ENCODE results near the gene ARVCF.

The ARVCF gene

GRCh38 chr22:20044495-20045151 is 28.0 kb upstream of the ARVCF start:
- Mint-ChIP-seq H3K4me1 (no peaks in the 10 kb centered on the region), H3K27ac (no peak overlapping the region), H3K27me3 (ENCODE audit: low read depth, poor library complexity) (peaks cover 9% of the 10 kb centered on the region), H3K36me3 (ENCODE audit: low read depth) (peaks cover 24% of the 10 kb centered on the region), H3K9me3 (peaks cover 18% of the 10 kb centered on the region), H3K4me3 (no peak overlapping the region)
- DNase-seq, result no peak
- no peak for TF ChIP-seq CTCF (IDR thresholded peaks at IDR 0.05)

GRCh38 chr22:20043997-20044342 is 27.3 kb upstream of the ARVCF start:
- peaks cover 20% of the 10 kb centered on the region for H3K36me3 Mint-ChIP-seq (ENCODE audit: low read depth)
- H3K4me3 Mint-ChIP-seq, result no peak overlapping the region
- H3K9me3 Mint-ChIP-seq, result peaks cover 15% of the 10 kb centered on the region
- H3K4me1 Mint-ChIP-seq, result no peaks in the 10 kb centered on the region
- no peak overlapping the region for H3K27ac Mint-ChIP-seq
- no peak for TF ChIP-seq CTCF (IDR thresholded peaks at IDR 0.05)
- H3K27me3 Mint-ChIP-seq (ENCODE audit: low read depth, poor library complexity), result peaks cover 9% of the 10 kb centered on the region
- DNase-seq, result no peak

- Mint-ChIP-seq H3K27me3 (ENCODE audit: low read depth, poor library complexity) (peaks cover 9% of the 10 kb centered on the region), H3K27ac (peak overlapping the region; percentile 90), H3K9me3 (peaks cover 8% of the 10 kb centered on the region), H3K4me3 (no peak overlapping the region), H3K36me3 (ENCODE audit: low read depth) (peaks cover 14% of the 10 kb centered on the region), H3K4me1 (no peaks in the 10 kb centered on the region)
- no peak for DNase-seq
- TF ChIP-seq CTCF (IDR thresholded peaks at IDR 0.05), result no peak
Observed at GRCh38 chr22:20043057-20043996, 26.7 kb upstream of the ARVCF start.

- H3K27me3 Mint-ChIP-seq (ENCODE audit: low read depth, poor library complexity), result peaks cover 6% of the 10 kb centered on the region
- H3K36me3 Mint-ChIP-seq (ENCODE audit: low read depth), result no peaks in the 10 kb centered on the region
- peaks cover 26% of the 10 kb centered on the region for H3K4me1 Mint-ChIP-seq
- H3K4me3 Mint-ChIP-seq, result no peak overlapping the region
- no peak overlapping the region for H3K27ac Mint-ChIP-seq
- DNase-seq, result no peak
- H3K9me3 Mint-ChIP-seq, result no peaks in the 10 kb centered on the region
- no peak for TF ChIP-seq CTCF (IDR thresholded peaks at IDR 0.05)
Observed at GRCh38 chr22:20040327-20041200, 23.9 kb upstream of the ARVCF start.

GRCh38 chr22:20039683-20040325 is 23.2 kb upstream of the ARVCF start:
- Mint-ChIP-seq H3K4me1 (peaks cover 33% of the 10 kb centered on the region), H3K36me3 (ENCODE audit: low read depth) (no peaks in the 10 kb centered on the region), H3K27me3 (ENCODE audit: low read depth, poor library complexity) (peaks cover 6% of the 10 kb centered on the region), H3K4me3 (no peak overlapping the region), H3K27ac (no peak overlapping the region), H3K9me3 (no peaks in the 10 kb centered on the region)
- TF ChIP-seq CTCF (IDR thresholded peaks at IDR 0.05), result no peak
- DNase-seq, result no peak
